Measurements from ENCODE around the gene PSMC4.

- TF ChIP-seq, protein P1, sequence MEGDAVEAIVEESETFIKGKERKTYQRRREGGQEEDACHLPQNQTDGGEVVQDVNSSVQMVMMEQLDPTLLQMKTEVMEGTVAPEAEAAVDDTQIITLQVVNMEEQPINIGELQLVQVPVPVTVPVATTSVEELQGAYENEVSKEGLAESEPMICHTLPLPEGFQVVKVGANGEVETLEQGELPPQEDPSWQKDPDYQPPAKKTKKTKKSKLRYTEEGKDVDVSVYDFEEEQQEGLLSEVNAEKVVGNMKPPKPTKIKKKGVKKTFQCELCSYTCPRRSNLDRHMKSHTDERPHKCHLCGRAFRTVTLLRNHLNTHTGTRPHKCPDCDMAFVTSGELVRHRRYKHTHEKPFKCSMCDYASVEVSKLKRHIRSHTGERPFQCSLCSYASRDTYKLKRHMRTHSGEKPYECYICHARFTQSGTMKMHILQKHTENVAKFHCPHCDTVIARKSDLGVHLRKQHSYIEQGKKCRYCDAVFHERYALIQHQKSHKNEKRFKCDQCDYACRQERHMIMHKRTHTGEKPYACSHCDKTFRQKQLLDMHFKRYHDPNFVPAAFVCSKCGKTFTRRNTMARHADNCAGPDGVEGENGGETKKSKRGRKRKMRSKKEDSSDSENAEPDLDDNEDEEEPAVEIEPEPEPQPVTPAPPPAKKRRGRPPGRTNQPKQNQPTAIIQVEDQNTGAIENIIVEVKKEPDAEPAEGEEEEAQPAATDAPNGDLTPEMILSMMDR (IDR thresholded peaks at IDR 0.05; ENCODE audit: poor library complexity), result no peak
- TF ChIP-seq EZH2 (IDR thresholded peaks at IDR 0.05; ENCODE audit: borderline replicate concordance), result no peak
Measured at GRCh38 chr19:39935364-39935661, 35.7 kb upstream of the PSMC4 start.

All from hepatocyte (in vitro differentiated cells).